Dedifferentiated amniotic fluid mesenchymal stem cell (primary cell): ENCODE results near the gene RNASEL.
"Not testable (repeated sequence)": the region's sequence is repeated elsewhere in the genome, so short reads cannot be mapped to it uniquely, and the experiment has no call there.

ENCODE experiments used
- DNase-seq: peaks from one replicate; pipeline ENCODE4 v3.0.0-alpha.2; 2016; ENCODE audit errors: extremely low spot score

The RNASEL gene

GRCh38 chr1:182564406-182565004, 24.6 kb downstream of the RNASEL start:
- DNase-seq: no peak

- DNase-seq: no peak
Observed at GRCh38 chr1:182563095-182563494, 26.0 kb downstream of the RNASEL start.

GRCh38 chr1:182561456-182561855, 27.6 kb downstream of the RNASEL start:
- no peak for DNase-seq

DNA sequence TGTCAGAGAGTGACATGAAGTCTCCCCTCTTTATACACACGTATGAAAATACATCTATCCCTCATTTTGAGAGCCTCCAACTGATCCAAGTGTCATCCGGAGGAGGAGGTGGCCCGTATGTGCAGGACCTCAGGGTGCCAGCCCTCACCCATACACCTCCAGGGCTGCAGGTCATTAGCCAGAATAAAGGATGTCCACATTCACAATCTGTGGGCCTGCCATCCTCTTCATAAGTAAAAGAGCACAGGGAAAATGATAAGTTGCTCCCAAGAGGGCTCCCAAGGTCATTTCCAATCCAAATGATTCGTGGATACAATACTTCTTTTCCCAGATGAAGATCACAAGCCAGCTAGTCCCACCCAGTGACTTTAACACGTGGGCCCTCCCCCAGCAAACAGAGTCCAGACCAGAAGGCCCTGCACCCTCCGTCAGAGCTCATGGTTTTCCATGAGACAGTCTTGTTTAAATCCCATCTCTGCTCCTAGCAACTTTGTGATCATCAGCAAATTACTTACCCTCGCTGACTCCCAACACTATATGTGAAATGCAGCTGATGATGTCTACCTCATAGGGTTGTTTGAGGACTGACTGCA, 28.6 kb downstream of the RNASEL start:
- no peak for DNase-seq

- no peak for DNase-seq
Observed at GRCh38 chr1:182556279-182556678, 32.8 kb downstream of the RNASEL start.

GRCh38 chr1:182555493-182555892, 33.6 kb downstream of the RNASEL start:
- no peak for DNase-seq

- DNase-seq: no peak
Observed at GRCh38 chr1:182552527-182552926, 36.5 kb downstream of the RNASEL start.

DNA sequence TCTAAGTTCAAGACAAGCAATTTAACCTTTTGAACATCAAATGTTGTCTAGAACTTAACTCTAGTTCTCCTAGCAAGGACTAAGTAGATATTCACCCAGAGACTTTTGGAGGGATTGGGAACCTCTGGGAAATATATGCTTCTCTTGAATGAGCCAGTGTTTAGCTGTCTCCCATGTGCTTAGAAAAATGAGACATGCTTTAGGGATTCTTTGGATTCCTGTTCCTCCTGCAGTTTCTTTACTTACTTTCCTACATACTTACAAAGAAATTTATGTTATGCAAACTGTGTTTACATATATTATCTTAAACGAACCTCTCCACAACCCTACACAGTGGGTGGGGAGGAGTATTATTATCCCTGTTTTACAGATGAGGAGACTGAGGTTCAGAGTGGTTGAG, 39.2 kb downstream of the RNASEL start:
- DNase-seq: no peak

DNA sequence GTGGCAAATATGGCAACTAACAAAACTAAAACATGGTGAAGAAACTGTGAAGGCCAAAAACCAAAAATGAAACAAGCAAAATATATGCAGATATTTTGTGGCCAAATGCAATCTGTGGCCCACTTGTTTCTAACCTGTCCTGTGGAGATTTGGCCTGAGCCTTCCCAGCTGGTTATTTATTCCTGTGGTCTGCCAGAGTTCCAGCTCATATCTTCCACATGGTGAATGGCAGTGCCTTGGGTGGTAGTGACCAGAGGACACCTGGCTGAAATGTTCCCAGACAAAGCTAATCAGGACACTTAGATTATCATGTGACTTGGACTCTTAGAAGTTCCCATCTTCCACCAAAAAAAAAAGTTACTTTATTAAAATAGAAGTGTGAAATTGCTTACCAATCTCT, 39.7 kb downstream of the RNASEL start:
- DNase-seq: no peak

GRCh38 chr1:182533896-182534295, 55.2 kb downstream of the RNASEL start:
- no peak for DNase-seq

DNA sequence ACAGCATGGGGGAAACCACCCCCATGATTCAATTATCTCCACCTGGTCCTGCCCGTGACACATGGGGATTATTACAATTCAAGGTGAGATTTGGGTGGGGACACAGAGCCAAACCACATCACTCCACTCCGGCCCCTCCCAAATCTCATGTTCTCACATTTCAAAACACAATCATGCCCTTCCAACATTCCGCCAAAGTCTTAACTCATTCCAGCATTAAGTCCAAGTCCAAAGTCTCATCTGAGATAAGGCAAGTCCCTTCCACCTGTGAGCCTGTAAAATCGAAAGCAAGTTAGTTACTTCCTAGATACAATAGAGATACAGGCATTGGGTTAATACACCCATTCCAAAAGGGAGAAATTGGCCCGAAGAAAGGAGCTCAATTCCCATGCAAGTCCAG, 60.9 kb downstream of the RNASEL start:
- not testable (repeated sequence) for DNase-seq

DNA sequence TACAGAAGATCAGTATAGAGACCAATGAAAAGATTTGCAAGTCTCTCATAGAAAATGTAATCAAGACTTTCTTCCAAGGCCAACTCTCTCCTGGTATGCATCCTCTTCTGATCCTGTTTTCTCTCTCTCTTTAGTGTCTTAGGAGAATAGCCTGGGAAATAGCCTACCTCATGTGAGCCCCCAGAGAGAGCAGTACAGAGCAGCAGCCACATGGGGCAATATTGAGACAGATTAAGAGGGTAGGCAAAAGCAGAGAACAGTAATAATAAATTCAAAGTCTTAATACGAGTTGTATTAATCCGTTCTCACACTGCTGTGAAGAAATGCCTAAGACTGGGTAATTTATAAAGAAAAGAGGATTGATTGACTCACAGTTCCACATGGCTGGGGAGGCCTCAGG, 61.4 kb downstream of the RNASEL start:
- DNase-seq: no peak

- DNase-seq: no peak
Observed at GRCh38 chr1:182525342-182525741, 63.7 kb downstream of the RNASEL start.
